HCT116 (cell line): Measurements from ENCODE around the gene ST14. TPM values are rescaled to one million over a fixed set of nuclear protein-coding genes. Genes with fewer than 3 reads are reported as not detected.

Source experiments
- ATAC-seq: fragments of 200-7000 bp; cut with Tn5 transposase; 2 replicates; pipeline ENCODE4 v1.9.1; 2020; ENCODE audit warnings: mild to moderate bottlenecking, moderate library complexity
- BruUV-seq: library from RNA; stranded (reverse); fragments of 400-500 nt; replicated peaks from 2 replicates; lab custom pipeline; 2021; lab: Mats Ljungman, UMichigan
- CTCF ChIA-PET: fragments of 300-600 bp; sonication (Branson Sonifier 250); formaldehyde crosslinking; loops from one replicate; lab custom pipeline; 2021; ENCODE audit warnings: antibody characterized with exemption; lab: Charles Lee
- POLR2A ChIA-PET: fragments of 300-600, 350-600 bp; sonication (Branson Sonifier 250); formaldehyde crosslinking; loops from one replicate; lab custom pipeline; 2021; ENCODE audit warnings: antibody characterized with exemption; lab: Charles Lee
- RAD21 ChIA-PET, 2 experiments: fragments of 300-600 bp; sonication (Branson Sonifier 250); formaldehyde crosslinking; loops; one replicate each; lab custom pipeline; 2023; ENCODE audit warnings: low total read pairs in 2 of 2; ENCODE audit not compliant: uncharacterized antibody in 2 of 2, unreplicated experiment in 2 of 2, low non-redundant PET in 1 of 2; lab: Charles Lee
- DNase-seq: peaks from one replicate; pipeline ENCODE4 v3.0.0-alpha.2; 2010; ENCODE audit warnings: low read depth, low spot score
- H2AFZ ChIP-seq: fragments of 200-600 bp; shearing (Covaris generic), sonication (generic); 2 replicates; pipeline ENCODE4 v1.6.1; 2017; ENCODE audit warnings: low read depth, mixed run types, mixed read lengths, antibody characterized with exemption, low read length; ENCODE audit not compliant: poor library complexity, severe bottlenecking
- H3K27ac ChIP-seq: 2 replicates; pipeline ENCODE4 v1.5.1; 2012; ENCODE audit warnings: low read depth, low read length
- H3K27me3 ChIP-seq: fragments of 200-600 bp; sonication (generic); 2 replicates; pipeline ENCODE4 v1.6.1; 2016; ENCODE audit warnings: mixed run types, low read length, mixed read lengths; ENCODE audit not compliant: insufficient read depth
- H3K36me3 ChIP-seq, 2 experiments: fragments of 200-500 bp in 1 of 2; fragments of 200-600 bp in 1 of 2; sonication (Bioruptor generic) in 1 of 2; sonication (generic) in 1 of 2; 2 replicates each; pipeline versions ENCODE4 v1.5.1 to v1.6.1; 2014 to 2016; ENCODE audit warnings: low read length in 2 of 2, inconsistent platforms in 1 of 2, mixed read lengths in 1 of 2, mixed run types in 1 of 2; ENCODE audit not compliant: insufficient read depth in 2 of 2, control insufficient read depth in 1 of 2
- H3K4me1 ChIP-seq, 2 experiments: fragments of 200-600 bp in 1 of 2; sonication (generic) in 1 of 2; 2 replicates each; pipeline versions ENCODE4 v1.5.1 to v1.6.1; 2012 to 2017; ENCODE audit warnings: low read length in 2 of 2, inconsistent platforms in 1 of 2, mild to moderate bottlenecking in 1 of 2, mixed read lengths in 1 of 2, mixed run types in 1 of 2, moderate library complexity in 1 of 2; ENCODE audit not compliant: insufficient read depth in 2 of 2, control insufficient read depth in 1 of 2
- H3K4me2 ChIP-seq: fragments of 200-600 bp; sonication (generic); 2 replicates; pipeline ENCODE4 v1.6.1; 2017; ENCODE audit warnings: mixed run types, low read length, mixed read lengths
- H3K4me3 ChIP-seq, 2 experiments: fragments of 200-600 bp in 1 of 2; sonication (generic) in 1 of 2; replicated peaks in 1 of 2; 2 replicates each; pipeline ENCODE4 v1.5.1; 2011 to 2016; ENCODE audit warnings: low read length in 2 of 2, control low read depth in 1 of 2, low read depth in 1 of 2, mild to moderate bottlenecking in 1 of 2, mixed read lengths in 1 of 2, mixed run types in 1 of 2
- H3K79me2 ChIP-seq: fragments of 200-600 bp; sonication (generic); 2 replicates; pipeline ENCODE4 v1.6.1; 2017; ENCODE audit warnings: mild to moderate bottlenecking, mixed run types, low read length, moderate library complexity, mixed read lengths; ENCODE audit not compliant: insufficient read depth
- H3K9ac ChIP-seq: fragments of 200-600 bp; sonication (generic); 2 replicates; pipeline ENCODE4 v1.6.1; 2016; ENCODE audit warnings: low read length, mixed read lengths
- H3K9me2 ChIP-seq: fragments of 200-600 bp; sonication (generic), shearing (Covaris generic); 2 replicates; pipeline ENCODE4 v1.6.1; 2017; ENCODE audit warnings: mixed run types, mild to moderate bottlenecking, moderate library complexity; ENCODE audit not compliant: insufficient read depth
- H3K9me3 ChIP-seq, 2 experiments: fragments of 200-500 bp in 1 of 2; fragments of 200-600 bp in 1 of 2; sonication (Bioruptor generic) in 1 of 2; sonication (generic) in 1 of 2; 2 replicates each; pipeline ENCODE4 v1.6.1; 2014 to 2017; ENCODE audit warnings: low read length in 2 of 2, mixed read lengths in 2 of 2, inconsistent platforms in 1 of 2, low read depth in 1 of 2, mild to moderate bottlenecking in 1 of 2, mixed run types in 1 of 2, moderate library complexity in 1 of 2; ENCODE audit not compliant: control insufficient read depth in 1 of 2, insufficient read depth in 1 of 2
- H4K20me1 ChIP-seq: fragments of 200-600 bp; sonication (generic), shearing (Covaris generic); 2 replicates; pipeline ENCODE4 v1.6.1; 2017; ENCODE audit warnings: mixed run types, mild to moderate bottlenecking, moderate library complexity; ENCODE audit not compliant: insufficient read depth
- CBX3 ChIP-seq: IDR thresholded peaks from 2 replicates; pipeline ENCODE4 v1.6.1; 2012; ENCODE audit warnings: low read depth
- CEBPB ChIP-seq: IDR thresholded peaks from 2 replicates; pipeline ENCODE4 v1.6.1; 2012; ENCODE audit warnings: low read depth
- EZH2 ChIP-seq: fragments of 200-600 bp; sonication (generic); IDR thresholded peaks from 2 replicates; pipeline ENCODE4 v1.6.1; 2017; ENCODE audit warnings: antibody characterized with exemption, mixed run types
- EZH2phosphoT487 ChIP-seq: fragments of 200-600 bp; IDR thresholded peaks from 2 replicates; pipeline ENCODE4 v1.6.1; 2018; ENCODE audit warnings: antibody characterized with exemption, borderline replicate concordance
- FOSL1 ChIP-seq: IDR thresholded peaks from 2 replicates; pipeline ENCODE4 v1.6.1; 2012; ENCODE audit warnings: low read depth
- POLR2A ChIP-seq: IDR thresholded peaks from 2 replicates; pipeline ENCODE4 v1.7.0; 2011; ENCODE audit warnings: borderline replicate concordance; ENCODE audit not compliant: insufficient read depth, insufficient read length; ENCODE audit errors: extremely low read depth
- RAD21 ChIP-seq: IDR thresholded peaks from 2 replicates; pipeline ENCODE4 v1.6.1; 2012; ENCODE audit warnings: low read depth, mild to moderate bottlenecking
- SIN3A ChIP-seq: IDR thresholded peaks from 2 replicates; pipeline ENCODE4 v1.6.1; 2012; ENCODE audit warnings: low read depth
- SRF ChIP-seq: IDR thresholded peaks from 2 replicates; pipeline ENCODE4 v1.6.1; 2012; ENCODE audit warnings: low read depth
- TCF7L2 ChIP-seq: IDR thresholded peaks from 2 replicates; pipeline ENCODE4 v1.7.0; 2011; ENCODE audit warnings: borderline replicate concordance, inconsistent platforms; ENCODE audit not compliant: insufficient read depth, insufficient read length; ENCODE audit errors: extremely low read depth
- ZFX ChIP-seq: fragments of 450-650 bp; IDR thresholded peaks from 2 replicates; pipeline ENCODE4 v1.6.1; 2017
- ZNF274 ChIP-seq: fragments of 200-500 bp; sonication (Bioruptor generic); IDR thresholded peaks from 2 replicates; pipeline ENCODE4 v1.6.1; 2014; ENCODE audit warnings: mild to moderate bottlenecking, low read depth, low read length, inconsistent platforms
- intact Hi-C: fragments of 100-400 bp; cut with micrococcal nuclease; formaldehyde crosslinking; loops from 2 replicates; pipeline ENCODE4 v1.10.0; 2022
- total RNA-seq: library from RNA; stranded (reverse); gene quantifications from one replicate; pipeline ENCODE4 v1.2.1, GENCODE V29; 2021; ENCODE audit not compliant: unreplicated experiment
- TF ChIP-seq, protein P1 (sequence below): IDR thresholded peaks from 2 replicates; pipeline ENCODE4 v1.6.1; 2012; ENCODE audit warnings: low read depth
- TF ChIP-seq, protein P2 (sequence below), 3 experiments: fragments of 200-600 bp in 1 of 3; sonication (generic) in 1 of 3; IDR thresholded peaks in 2 of 3; conservative IDR thresholded peaks in 1 of 3; 2 replicates each; pipeline ENCODE4 v1.5.1; 2012 to 2017; ENCODE audit warnings: low read depth in 2 of 3, low read length in 2 of 3, antibody characterized with exemption in 1 of 3, borderline replicate concordance in 1 of 3, control low read depth in 1 of 3, mild to moderate bottlenecking in 1 of 3, mixed read lengths in 1 of 3, mixed run types in 1 of 3, moderate library complexity in 1 of 3; ENCODE audit not compliant: insufficient read depth in 1 of 3

ST14 gene
- total RNA-seq, 1 experiment from 2014 or later: 107 TPM

DNA sequence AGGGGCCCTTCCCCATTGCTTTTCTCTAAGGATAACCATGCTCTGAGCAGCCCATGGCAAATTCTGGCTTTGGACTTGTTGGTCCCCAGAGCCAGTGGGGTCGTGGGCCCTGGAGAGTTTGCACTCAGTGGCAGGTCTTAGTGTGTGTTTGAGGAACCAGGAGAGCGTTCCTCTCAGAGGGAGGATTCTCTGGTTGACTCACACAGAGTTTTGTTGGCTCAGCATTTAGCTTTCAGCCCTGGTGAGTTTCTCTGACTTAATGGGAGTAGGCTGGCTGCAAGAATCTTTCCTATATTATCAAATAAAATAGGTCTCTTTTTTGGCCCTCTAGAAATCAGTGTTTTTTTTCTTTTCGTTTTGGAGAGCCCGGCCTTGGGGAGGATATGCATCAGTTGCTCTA is 20.9 kb downstream of the ST14 start:
- POLR2A ChIA-PET: no interaction called here

More for the DNA sequence above, 20.9 kb downstream of the ST14 start:
- peaks cover 16 to 39% of the 10 kb centered on the region in 2 experiments for H3K4me1 ChIP-seq
- intact Hi-C loops: no loop called here
- ChIA-PET RAD21 (no interaction called here), CTCF (no interaction called here)
- H3K9me2 ChIP-seq: no peaks in the 10 kb centered on the region
- H3K4me3 ChIP-seq: no peak overlapping the region
- no peaks in the 10 kb centered on the region for H3K9me3 ChIP-seq
- H3K36me3 ChIP-seq: no peaks in the 10 kb centered on the region
- H3K27me3 ChIP-seq: no peaks in the 10 kb centered on the region
- DNase-seq: no peak
- no TSS peak for BruUV-seq
- H3K79me2 ChIP-seq: peaks cover 78% of the 10 kb centered on the region
- no peak overlapping the region for H3K27ac ChIP-seq
- TF ChIP-seq FOSL1 (no peak), ZFX (no peak), CBX3 (no peak), SIN3A (no peak), CEBPB (no peak), RAD21 (no peak), TCF7L2 (no peak), POLR2A (no peak), EZH2 (no peak), ZNF274 (no peak), EZH2phosphoT487 (no peak), SRF (no peak)
- TF ChIP-seq, protein P1, sequence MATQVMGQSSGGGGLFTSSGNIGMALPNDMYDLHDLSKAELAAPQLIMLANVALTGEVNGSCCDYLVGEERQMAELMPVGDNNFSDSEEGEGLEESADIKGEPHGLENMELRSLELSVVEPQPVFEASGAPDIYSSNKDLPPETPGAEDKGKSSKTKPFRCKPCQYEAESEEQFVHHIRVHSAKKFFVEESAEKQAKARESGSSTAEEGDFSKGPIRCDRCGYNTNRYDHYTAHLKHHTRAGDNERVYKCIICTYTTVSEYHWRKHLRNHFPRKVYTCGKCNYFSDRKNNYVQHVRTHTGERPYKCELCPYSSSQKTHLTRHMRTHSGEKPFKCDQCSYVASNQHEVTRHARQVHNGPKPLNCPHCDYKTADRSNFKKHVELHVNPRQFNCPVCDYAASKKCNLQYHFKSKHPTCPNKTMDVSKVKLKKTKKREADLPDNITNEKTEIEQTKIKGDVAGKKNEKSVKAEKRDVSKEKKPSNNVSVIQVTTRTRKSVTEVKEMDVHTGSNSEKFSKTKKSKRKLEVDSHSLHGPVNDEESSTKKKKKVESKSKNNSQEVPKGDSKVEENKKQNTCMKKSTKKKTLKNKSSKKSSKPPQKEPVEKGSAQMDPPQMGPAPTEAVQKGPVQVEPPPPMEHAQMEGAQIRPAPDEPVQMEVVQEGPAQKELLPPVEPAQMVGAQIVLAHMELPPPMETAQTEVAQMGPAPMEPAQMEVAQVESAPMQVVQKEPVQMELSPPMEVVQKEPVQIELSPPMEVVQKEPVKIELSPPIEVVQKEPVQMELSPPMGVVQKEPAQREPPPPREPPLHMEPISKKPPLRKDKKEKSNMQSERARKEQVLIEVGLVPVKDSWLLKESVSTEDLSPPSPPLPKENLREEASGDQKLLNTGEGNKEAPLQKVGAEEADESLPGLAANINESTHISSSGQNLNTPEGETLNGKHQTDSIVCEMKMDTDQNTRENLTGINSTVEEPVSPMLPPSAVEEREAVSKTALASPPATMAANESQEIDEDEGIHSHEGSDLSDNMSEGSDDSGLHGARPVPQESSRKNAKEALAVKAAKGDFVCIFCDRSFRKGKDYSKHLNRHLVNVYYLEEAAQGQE: no peak
- TF ChIP-seq, protein P2, sequence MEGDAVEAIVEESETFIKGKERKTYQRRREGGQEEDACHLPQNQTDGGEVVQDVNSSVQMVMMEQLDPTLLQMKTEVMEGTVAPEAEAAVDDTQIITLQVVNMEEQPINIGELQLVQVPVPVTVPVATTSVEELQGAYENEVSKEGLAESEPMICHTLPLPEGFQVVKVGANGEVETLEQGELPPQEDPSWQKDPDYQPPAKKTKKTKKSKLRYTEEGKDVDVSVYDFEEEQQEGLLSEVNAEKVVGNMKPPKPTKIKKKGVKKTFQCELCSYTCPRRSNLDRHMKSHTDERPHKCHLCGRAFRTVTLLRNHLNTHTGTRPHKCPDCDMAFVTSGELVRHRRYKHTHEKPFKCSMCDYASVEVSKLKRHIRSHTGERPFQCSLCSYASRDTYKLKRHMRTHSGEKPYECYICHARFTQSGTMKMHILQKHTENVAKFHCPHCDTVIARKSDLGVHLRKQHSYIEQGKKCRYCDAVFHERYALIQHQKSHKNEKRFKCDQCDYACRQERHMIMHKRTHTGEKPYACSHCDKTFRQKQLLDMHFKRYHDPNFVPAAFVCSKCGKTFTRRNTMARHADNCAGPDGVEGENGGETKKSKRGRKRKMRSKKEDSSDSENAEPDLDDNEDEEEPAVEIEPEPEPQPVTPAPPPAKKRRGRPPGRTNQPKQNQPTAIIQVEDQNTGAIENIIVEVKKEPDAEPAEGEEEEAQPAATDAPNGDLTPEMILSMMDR (IDR thresholded peaks at IDR 0.05 in 2 of 3, conservative IDR thresholded peaks at IDR 0.05 in 1 of 3; ENCODE audit: borderline replicate concordance in 1 of 3, insufficient read depth in 1 of 3, low read depth in 2 of 3, low read length in 2 of 3): no peak
- H2AFZ ChIP-seq: no peak overlapping the region
- peaks cover 6% of the 10 kb centered on the region; the same call in 1 of the 2 replicates for H4K20me1 ChIP-seq
- no peak for ATAC-seq
- H3K4me2 ChIP-seq: no peak overlapping the region
- no peak overlapping the region for H3K9ac ChIP-seq
